Left ventricle myocardium superior (tissue), 1 donor: ENCODE results near the gene LIMS3. TPM values are rescaled to one million over a fixed set of nuclear protein-coding genes. Genes with fewer than 3 reads are reported as not detected.
A peak's percentile ranks its signal among the peaks of the same experiment; 100 is the strongest.
"Not testable (repeated sequence)": the region's sequence is repeated elsewhere in the genome, so short reads cannot be mapped to it uniquely, and the experiment has no call there.

Experiments
- ATAC-seq: fragments of 200-7000 bp; cut with Tn5 transposase; one replicate; pipeline ENCODE4 v1.9.1; 2020; ENCODE audit warnings: mild to moderate bottlenecking, moderate library complexity
- DNase-seq: peaks from one replicate; pipeline ENCODE4 v3.0.0-alpha.2; 2020
- intact Hi-C: fragments of 100-400 bp; cut with micrococcal nuclease; formaldehyde crosslinking; loops from one replicate; pipeline ENCODE4 v1.11.0; 2022
- total RNA-seq: library from RNA; stranded (reverse); fragmentation: NEBNext Ultra II Directional; extraction: Animal tissue kit (Norgen Biotek cat#: 25700); gene quantifications from one replicate; pipeline ENCODE4 v1.2.1, GENCODE V29; 2021
- donor health status: DM: no; HTN: yes; CAD: no; lungs with severe emphysema.

The LIMS3 gene
- total RNA-seq, 1 donor from 2014 or later, result 2.6 TPM

- ATAC-seq, DNase-seq, intact Hi-C loops: not testable (repeated sequence)
Observed at GRCh38 chr2:109920162-109920561, 21.7 kb downstream of the LIMS3 start.

- DNase-seq, intact Hi-C loops: not testable (repeated sequence)
- peak; percentile 82 for ATAC-seq
Observed at GRCh38 chr2:109921543-109922384, 23.3 kb downstream of the LIMS3 start.

GRCh38 chr2:109924481-109924880 is 26.0 kb downstream of the LIMS3 start:
- DNase-seq, intact Hi-C loops: not testable (repeated sequence)
- peak; percentile 74 for ATAC-seq

- DNase-seq, intact Hi-C loops: not testable (repeated sequence)
Observed at GRCh38 chr2:109927803-109928202, 29.3 kb downstream of the LIMS3 start.

GRCh38 chr2:109929222-109929621 is 30.7 kb downstream of the LIMS3 start:
- intact Hi-C loops, ATAC-seq, DNase-seq: not testable (repeated sequence)

More at GRCh38 chr2:109927803-109928202, 29.3 kb downstream of the LIMS3 start:
- ATAC-seq, result not testable (repeated sequence)

GRCh38 chr2:109936534-109936933 is 38.0 kb downstream of the LIMS3 start:
- DNase-seq, ATAC-seq, intact Hi-C loops: not testable (repeated sequence)

GRCh38 chr2:109945362-109945761 is 46.9 kb downstream of the LIMS3 start:
- intact Hi-C loops, ATAC-seq, DNase-seq: not testable (repeated sequence)

- ATAC-seq, result peak; percentile 83
- DNase-seq, intact Hi-C loops: not testable (repeated sequence)
Observed at GRCh38 chr2:109947262-109947958, 48.9 kb downstream of the LIMS3 start.

GRCh38 chr2:109947959-109948520 is 49.6 kb downstream of the LIMS3 start:
- DNase-seq, intact Hi-C loops: not testable (repeated sequence)
- peak; percentile 42 for ATAC-seq

GRCh38 chr2:109950146-109950843 is 51.8 kb downstream of the LIMS3 start:
- intact Hi-C loops, DNase-seq: not testable (repeated sequence)
- ATAC-seq, result peak; percentile 76

GRCh38 chr2:109963942-109964341 is 65.5 kb downstream of the LIMS3 start:
- ATAC-seq, intact Hi-C loops, DNase-seq: not testable (repeated sequence)

GRCh38 chr2:109965482-109965881 is 67.0 kb downstream of the LIMS3 start:
- DNase-seq, ATAC-seq, intact Hi-C loops: not testable (repeated sequence)

- DNase-seq, intact Hi-C loops: not testable (repeated sequence)
Observed at GRCh38 chr2:109966107-109966736, 67.7 kb downstream of the LIMS3 start.

GRCh38 chr2:109966858-109967257 is 68.4 kb downstream of the LIMS3 start:
- ATAC-seq, intact Hi-C loops, DNase-seq: not testable (repeated sequence)

More at GRCh38 chr2:109966107-109966736, 67.7 kb downstream of the LIMS3 start:
- not testable (repeated sequence) for ATAC-seq

- ATAC-seq, result peak; percentile 84
- intact Hi-C loops, DNase-seq: not testable (repeated sequence)
Observed at GRCh38 chr2:109969864-109970263, 71.4 kb downstream of the LIMS3 start.

- DNase-seq, ATAC-seq, intact Hi-C loops: not testable (repeated sequence)
Observed at GRCh38 chr2:109971710-109972109, 73.2 kb downstream of the LIMS3 start.
